ENCODE results near the gene P2RY2. TPM values are rescaled to one million over a fixed set of nuclear protein-coding genes. Genes with fewer than 3 reads are reported as not detected.

The P2RY2 gene
- total RNA-seq, 1 donor from 2014 or later = 25.6 TPM

GRCh38 chr11:73244589-73245240, 26.6 kb downstream of the P2RY2 start:
- no peak for DNase-seq

DNA sequence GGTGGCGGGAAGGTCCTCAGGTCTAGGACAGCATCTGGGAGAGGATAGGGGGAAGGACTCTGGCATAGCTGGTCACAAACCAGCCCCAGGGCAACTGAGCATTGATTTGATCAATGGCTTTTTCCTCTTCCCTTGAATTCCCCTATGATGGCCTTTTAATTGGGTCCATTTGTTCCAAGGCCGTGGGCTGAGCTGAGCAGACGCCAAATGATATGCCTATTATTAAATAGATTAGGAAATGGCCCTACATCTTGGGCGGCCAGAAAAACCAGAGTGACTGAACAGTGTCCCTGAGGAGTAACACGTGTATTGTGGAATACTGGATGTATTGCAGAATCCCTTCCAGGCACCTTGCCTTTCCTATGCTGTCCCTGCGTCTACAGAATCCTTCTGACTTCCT, 27.4 kb downstream of the P2RY2 start:
- no peak for DNase-seq

GRCh38 chr11:73246303-73246702, 28.2 kb downstream of the P2RY2 start:
- DNase-seq = no peak

GRCh38 chr11:73248526-73249185, 30.6 kb downstream of the P2RY2 start:
- DNase-seq = no peak

- DNase-seq = no peak
Measured at GRCh38 chr11:73249304-73249703, 31.2 kb downstream of the P2RY2 start.

DNA sequence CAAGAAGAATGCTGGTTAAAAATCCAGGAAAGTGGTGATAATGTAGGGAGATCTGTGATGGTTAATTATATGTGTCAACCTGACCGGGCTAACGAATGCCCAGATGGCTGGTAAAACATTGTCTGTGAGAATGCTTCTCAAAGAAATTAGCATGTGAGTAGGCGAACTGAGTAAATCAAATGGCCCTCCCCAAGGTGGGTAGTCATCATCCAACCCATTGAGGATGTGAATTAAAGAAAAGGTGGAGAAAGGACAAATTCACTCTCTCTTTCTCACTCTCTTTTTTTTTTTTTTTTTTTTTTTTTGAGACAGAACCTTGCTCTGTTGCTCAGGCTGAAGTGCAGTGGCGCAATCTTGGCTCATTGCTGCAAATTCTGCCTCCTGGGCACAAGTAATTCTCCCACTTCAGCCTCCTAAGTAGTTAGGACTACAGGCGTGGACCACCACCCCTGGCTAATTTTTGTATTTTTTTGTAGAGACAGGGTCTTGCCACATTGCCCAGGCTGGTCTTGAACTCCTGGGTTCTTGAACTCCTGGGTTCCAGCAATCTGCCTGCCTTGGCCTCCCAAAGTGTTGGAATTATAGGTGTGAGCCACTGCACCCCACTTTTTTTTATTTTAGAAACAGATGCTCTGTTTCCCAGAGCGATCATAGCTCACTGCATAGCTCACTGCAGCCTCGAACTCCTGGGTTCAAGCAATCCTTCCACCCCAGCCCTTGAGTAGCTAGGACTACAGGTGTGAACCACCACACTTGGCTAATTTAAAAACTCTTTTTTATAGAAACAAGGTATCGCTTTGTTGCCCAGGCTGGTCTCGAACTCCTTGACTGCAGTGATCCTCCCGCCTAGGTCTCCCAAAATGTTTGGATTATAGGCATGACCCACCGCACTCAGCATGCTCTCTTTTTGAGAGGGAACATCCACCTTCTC, 32.0 kb downstream of the P2RY2 start:
- no peak for DNase-seq

GRCh38 chr11:73252577-73253191, 34.6 kb downstream of the P2RY2 start:
- DNase-seq = no peak

- DNase-seq = peak; percentile 40
Measured at GRCh38 chr11:73257342-73258103, 39.4 kb downstream of the P2RY2 start.

GRCh38 chr11:73258104-73259035, 40.3 kb downstream of the P2RY2 start:
- DNase-seq = no peak

GRCh38 chr11:73259406-73260126, 41.5 kb downstream of the P2RY2 start:
- no peak for DNase-seq

DNA sequence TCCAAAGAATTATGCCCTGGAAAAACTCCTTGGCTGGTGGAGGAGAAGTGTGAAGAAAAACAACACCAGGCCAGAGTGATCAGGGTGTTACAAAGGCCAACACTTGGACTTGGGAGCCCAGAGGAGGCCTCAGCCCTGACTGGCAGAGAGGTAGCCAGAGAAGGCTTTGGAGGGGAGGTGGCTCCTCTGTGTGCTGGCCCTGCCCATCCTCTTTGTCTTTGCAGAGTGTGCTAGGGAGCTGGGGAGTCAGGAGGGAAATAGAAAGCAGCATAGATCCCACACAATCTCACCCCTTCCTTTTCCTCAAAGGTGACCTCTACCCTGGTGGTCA, 42.0 kb downstream of the P2RY2 start:
- no peak for DNase-seq

- no peak for DNase-seq
Measured at GRCh38 chr11:73262851-73263495, 44.9 kb downstream of the P2RY2 start.

- DNase-seq = no peak
Measured at GRCh38 chr11:73263640-73264039, 45.6 kb downstream of the P2RY2 start.

DNA sequence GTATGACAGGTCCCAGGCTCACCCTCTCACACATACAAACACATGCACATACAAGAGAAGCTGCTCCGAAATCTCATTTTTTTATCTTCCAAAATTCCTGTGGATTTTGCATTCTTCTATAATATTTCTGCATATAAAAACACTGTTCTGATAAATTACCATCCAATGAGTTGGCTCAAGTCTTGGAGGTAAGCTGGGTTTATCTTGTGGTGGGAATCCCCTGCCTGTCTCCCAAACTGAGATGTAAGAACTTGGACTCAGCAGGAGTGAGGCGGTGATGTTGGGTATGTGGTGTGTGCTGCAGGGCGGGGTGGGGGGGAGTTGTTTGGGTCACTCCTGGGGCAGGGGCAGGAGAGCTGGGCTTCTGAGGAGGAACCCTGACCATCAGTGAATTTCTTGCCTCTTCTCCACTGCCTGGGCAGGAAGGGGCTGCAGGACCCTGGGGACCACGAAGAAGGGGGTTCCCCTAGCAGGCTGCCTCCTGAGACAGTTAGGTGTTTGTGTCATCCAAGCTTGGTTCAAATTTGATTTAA, 47.3 kb downstream of the P2RY2 start:
- no peak for DNase-seq

GRCh38 chr11:73265853-73266645, 48.0 kb downstream of the P2RY2 start:
- peak; percentile 74 for DNase-seq

GRCh38 chr11:73266646-73267020, 48.6 kb downstream of the P2RY2 start:
- DNase-seq = peak; percentile 79

- no peak for DNase-seq
Measured at GRCh38 chr11:73267122-73267846, 49.2 kb downstream of the P2RY2 start.

Measured in tongue (tissue), 2 donors.